A673 (cell line): ENCODE data around the gene EXOC4. TPM values are rescaled to one million over a fixed set of nuclear protein-coding genes. Genes with fewer than 3 reads are reported as not detected.

Experiments
- BruUV-seq: library from RNA; stranded (reverse); fragments of 400-500 nt; replicated peaks from 2 replicates; lab custom pipeline; 2021; lab: Mats Ljungman, UMichigan
- CTCF ChIA-PET: fragments of 300-600 bp; sonication (Branson Sonifier 250); formaldehyde crosslinking; loops from one replicate; lab custom pipeline; 2022; ENCODE audit warnings: antibody characterized with exemption; lab: Charles Lee
- POLR2A ChIA-PET: fragments of 300-600 bp; sonication (Branson Sonifier 250); formaldehyde crosslinking; loops from one replicate; lab custom pipeline; 2022; ENCODE audit warnings: antibody characterized with exemption; ENCODE audit not compliant: low non-redundant PET; lab: Charles Lee
- DNase-seq: peaks from one replicate; pipeline ENCODE4 v3.0.0-alpha.2; 2015; ENCODE audit warnings: low spot score
- H3K27ac ChIP-seq: fragments of 200-600 bp; sonication (generic); 2 replicates; pipeline ENCODE4 v1.5.1; 2016; ENCODE audit warnings: mixed run types, low read depth, mild to moderate bottlenecking, mixed read lengths, antibody characterized with exemption, low read length; ENCODE audit not compliant: poor library complexity, severe bottlenecking
- H3K27me3 ChIP-seq: fragments of 200-600 bp; sonication (generic); replicated peaks from 2 replicates; pipeline ENCODE4 v1.6.1; 2017; ENCODE audit warnings: mixed run types, low read depth, mild to moderate bottlenecking, mixed read lengths, antibody characterized with exemption, low read length; ENCODE audit not compliant: insufficient read depth, poor library complexity
- H3K36me3 ChIP-seq: fragments of 200-600 bp; sonication (generic); 2 replicates; pipeline ENCODE4 v1.6.1; 2016; ENCODE audit warnings: mixed run types, mild to moderate bottlenecking, mixed read lengths, antibody characterized with exemption, low read length; ENCODE audit not compliant: insufficient read depth, poor library complexity, severe bottlenecking
- H3K4me1 ChIP-seq: fragments of 200-600 bp; sonication (generic); 2 replicates; pipeline ENCODE4 v1.6.1; 2017; ENCODE audit warnings: mixed run types, mild to moderate bottlenecking, mixed read lengths, antibody characterized with exemption, low read length; ENCODE audit not compliant: insufficient read depth, poor library complexity, severe bottlenecking
- H3K4me3 ChIP-seq: fragments of 200-600 bp; sonication (generic); 2 replicates; pipeline ENCODE4 v1.5.1; 2016; ENCODE audit warnings: low read depth, mixed run types, mild to moderate bottlenecking, mixed read lengths, low read length; ENCODE audit not compliant: poor library complexity, severe bottlenecking
- H3K9me3 ChIP-seq: fragments of 200-600 bp; sonication (generic); 2 replicates; pipeline ENCODE4 v1.6.1; 2016; ENCODE audit warnings: mixed run types, low read depth, mild to moderate bottlenecking, mixed read lengths, antibody characterized with exemption, low read length; ENCODE audit not compliant: poor library complexity, severe bottlenecking
- CTCF ChIP-seq: fragments of 300-800, 200-600 bp; sonication (generic); conservative IDR thresholded peaks from 2 replicates; pipeline ENCODE4 v1.5.1; 2017; ENCODE audit warnings: low read depth, mild to moderate bottlenecking, antibody characterized with exemption, low read length, moderate library complexity, mixed read lengths
- EZH2 ChIP-seq: fragments of 200-600 bp; sonication (generic); IDR thresholded peaks from 2 replicates; pipeline ENCODE4 v1.6.1; 2017; ENCODE audit warnings: borderline replicate concordance, low read depth, mild to moderate bottlenecking, mixed read lengths, antibody characterized with exemption, low read length; ENCODE audit not compliant: poor library complexity, severe bottlenecking
- intact Hi-C: fragments of 100-400 bp; cut with micrococcal nuclease; formaldehyde crosslinking; loops from one replicate; pipeline ENCODE4 v1.10.0; 2022; ENCODE audit not compliant: unreplicated experiment
- total RNA-seq: library from RNA; stranded (reverse); gene quantifications from 2 replicates; pipeline ENCODE4 v1.2.3, GENCODE V29; 2021

EXOC4 gene
- total RNA-seq, 1 experiment from 2014 or later: 66.1 TPM

- no peak overlapping the region for H3K4me3 ChIP-seq
- no peak for DNase-seq
- no peak overlapping the region for H3K27ac ChIP-seq
- H3K9me3 ChIP-seq: no peaks in the 10 kb centered on the region
- H3K27me3 ChIP-seq: no peaks in the 10 kb centered on the region
- intact Hi-C loops: loop anchor here (10.0 kb wide), 2 partner anchors 198 to 728 kb away; no protein-coding TSS in a partner anchor
- CTCF ChIA-PET: interaction anchor here (1.1 kb wide), 1 partner anchor 853 kb away, joined by 3 read pairs; no protein-coding TSS in a partner anchor
- no TSS peak for BruUV-seq
- H3K36me3 ChIP-seq: no peaks in the 10 kb centered on the region
- peaks cover 4% of the 10 kb centered on the region for H3K4me1 ChIP-seq
- POLR2A ChIA-PET: no interaction called here
- TF ChIP-seq EZH2 (no peak), CTCF (no peak)
Observed at GRCh38 chr7:133433165-133433812, 180.4 kb downstream of the EXOC4 start.

- H3K27ac ChIP-seq: no peak overlapping the region
- TF ChIP-seq EZH2 (no peak), CTCF (peak; percentile 61)
- peaks cover 4% of the 10 kb centered on the region for H3K4me1 ChIP-seq
- POLR2A ChIA-PET: no interaction called here
- intact Hi-C loops: loop anchor here (10.0 kb wide), 2 partner anchors 200 to 730 kb away; no protein-coding TSS in a partner anchor
- no peak overlapping the region for H3K4me3 ChIP-seq
- no TSS peak for BruUV-seq
- no peaks in the 10 kb centered on the region for H3K27me3 ChIP-seq
- no peaks in the 10 kb centered on the region for H3K36me3 ChIP-seq
- DNase-seq: peak; percentile 30
- H3K9me3 ChIP-seq: no peaks in the 10 kb centered on the region
- CTCF ChIA-PET: interaction anchor here (0.5 to 1.2 kb wide), 6 partner anchors 96 to 1173 kb away, joined by 3 to 13 read pairs (median 4); no protein-coding TSS in a partner anchor
Observed at GRCh38 chr7:133434246-133434865, 181.5 kb downstream of the EXOC4 start.

GRCh38 chr7:133436014-133436428, 183.1 kb downstream of the EXOC4 start:
- no peak for DNase-seq
- CTCF ChIA-PET: interaction anchor here (0.7 kb wide), 1 partner anchor 1751 kb away, joined by 4 read pairs; no protein-coding TSS in a partner anchor
- intact Hi-C loops: loop anchor here (10.0 kb wide), 2 partner anchors 201 to 731 kb away; no protein-coding TSS in a partner anchor
- Histone ChIP-seq H3K27ac (no peak overlapping the region), H3K27me3 (no peaks in the 10 kb centered on the region), H3K9me3 (no peaks in the 10 kb centered on the region), H3K4me1 (peaks cover 4% of the 10 kb centered on the region), H3K4me3 (no peak overlapping the region), H3K36me3 (no peaks in the 10 kb centered on the region)
- no TSS peak for BruUV-seq
- no peak for TF ChIP-seq CTCF
- TF ChIP-seq EZH2: no peak
- POLR2A ChIA-PET: interaction anchor here (0.7 kb wide), 1 partner anchor 99 kb away, joined by 6 read pairs; no protein-coding TSS in a partner anchor
